ENCODE data around the gene INPP4A.
A peak's percentile ranks its signal among the peaks of the same experiment; 100 is the strongest.

The INPP4A gene

GRCh38 chr2:98501223-98501622, 56.6 kb downstream of the INPP4A start:
- DNase-seq, result no peak

GRCh38 chr2:98501876-98502275, 57.2 kb downstream of the INPP4A start:
- no peak for DNase-seq

- no peak for DNase-seq
Observed at GRCh38 chr2:98502556-98503335, 58.1 kb downstream of the INPP4A start.

GRCh38 chr2:98503481-98504105, 58.9 kb downstream of the INPP4A start:
- no peak for DNase-seq

GRCh38 chr2:98504381-98505109, 59.9 kb downstream of the INPP4A start:
- no peak for DNase-seq

GRCh38 chr2:98505311-98505808, 60.7 kb downstream of the INPP4A start:
- peak; percentile 27 for DNase-seq

- no peak for DNase-seq
Observed at GRCh38 chr2:98505971-98506664, 61.5 kb downstream of the INPP4A start.

GRCh38 chr2:98506881-98507280, 62.2 kb downstream of the INPP4A start:
- no peak for DNase-seq

- DNase-seq, result no peak
Observed at GRCh38 chr2:98507461-98507860, 62.8 kb downstream of the INPP4A start.

GRCh38 chr2:98507891-98508708, 63.4 kb downstream of the INPP4A start:
- DNase-seq, result no peak

- peak; percentile 77 for DNase-seq
Observed at GRCh38 chr2:98508709-98509066, 64.0 kb downstream of the INPP4A start.

- DNase-seq, result no peak
Observed at GRCh38 chr2:98509542-98510321, 65.1 kb downstream of the INPP4A start.

- DNase-seq, result no peak
Observed at GRCh38 chr2:98510322-98510662, 65.6 kb downstream of the INPP4A start.

- DNase-seq, result no peak
Observed at GRCh38 chr2:98511981-98512380, 67.3 kb downstream of the INPP4A start.

GRCh38 chr2:98512699-98513098, 68.0 kb downstream of the INPP4A start:
- DNase-seq, result no peak

GRCh38 chr2:98514096-98514639, 69.5 kb downstream of the INPP4A start:
- DNase-seq, result no peak

- DNase-seq, result no peak
Observed at GRCh38 chr2:98514879-98515249, 70.2 kb downstream of the INPP4A start.

GRCh38 chr2:98515250-98515991, 70.8 kb downstream of the INPP4A start:
- DNase-seq, result no peak

GRCh38 chr2:98516571-98516970, 71.9 kb downstream of the INPP4A start:
- no peak for DNase-seq

- no peak for DNase-seq
Observed at GRCh38 chr2:98517636-98518035, 73.0 kb downstream of the INPP4A start.

GRCh38 chr2:98518101-98518500, 73.4 kb downstream of the INPP4A start:
- DNase-seq, result peak; percentile 59
